ENCODE data around the gene AJM1.

Gene AJM1

DNA sequence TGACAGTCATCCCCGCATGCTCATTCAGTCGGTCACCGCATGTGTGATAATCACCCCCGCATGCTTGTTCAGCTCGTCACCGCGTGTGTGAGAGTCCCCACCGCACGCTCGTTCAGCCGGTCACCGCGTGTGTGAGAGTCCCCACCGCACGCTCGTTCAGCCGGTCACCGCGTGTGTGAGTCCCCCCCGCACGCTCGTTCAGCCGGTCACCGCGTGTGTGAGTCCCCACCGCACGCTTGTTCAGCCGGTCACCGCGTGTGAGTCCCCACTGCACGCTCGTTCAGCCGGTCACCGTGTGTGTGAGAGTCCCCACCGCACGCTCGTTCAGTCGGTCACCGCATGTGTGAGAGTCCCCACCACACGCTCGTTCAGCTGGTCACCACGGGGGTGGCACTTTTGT is 47.6 kb downstream of the AJM1 start:
- H3K4me3 ChIP-seq (ENCODE audit: low read depth, low read length), result no peak overlapping the region
- TF ChIP-seq, protein P1, sequence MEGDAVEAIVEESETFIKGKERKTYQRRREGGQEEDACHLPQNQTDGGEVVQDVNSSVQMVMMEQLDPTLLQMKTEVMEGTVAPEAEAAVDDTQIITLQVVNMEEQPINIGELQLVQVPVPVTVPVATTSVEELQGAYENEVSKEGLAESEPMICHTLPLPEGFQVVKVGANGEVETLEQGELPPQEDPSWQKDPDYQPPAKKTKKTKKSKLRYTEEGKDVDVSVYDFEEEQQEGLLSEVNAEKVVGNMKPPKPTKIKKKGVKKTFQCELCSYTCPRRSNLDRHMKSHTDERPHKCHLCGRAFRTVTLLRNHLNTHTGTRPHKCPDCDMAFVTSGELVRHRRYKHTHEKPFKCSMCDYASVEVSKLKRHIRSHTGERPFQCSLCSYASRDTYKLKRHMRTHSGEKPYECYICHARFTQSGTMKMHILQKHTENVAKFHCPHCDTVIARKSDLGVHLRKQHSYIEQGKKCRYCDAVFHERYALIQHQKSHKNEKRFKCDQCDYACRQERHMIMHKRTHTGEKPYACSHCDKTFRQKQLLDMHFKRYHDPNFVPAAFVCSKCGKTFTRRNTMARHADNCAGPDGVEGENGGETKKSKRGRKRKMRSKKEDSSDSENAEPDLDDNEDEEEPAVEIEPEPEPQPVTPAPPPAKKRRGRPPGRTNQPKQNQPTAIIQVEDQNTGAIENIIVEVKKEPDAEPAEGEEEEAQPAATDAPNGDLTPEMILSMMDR (IDR thresholded peaks at IDR 0.05; ENCODE audit: low read depth, low read length), result no peak
- no peak for DNase-seq (ENCODE audit: low read depth, low spot score)
- in situ Hi-C loops (cut with HindIII; ENCODE audit: low sequenced_read_pairs), result no loop called here

DNA sequence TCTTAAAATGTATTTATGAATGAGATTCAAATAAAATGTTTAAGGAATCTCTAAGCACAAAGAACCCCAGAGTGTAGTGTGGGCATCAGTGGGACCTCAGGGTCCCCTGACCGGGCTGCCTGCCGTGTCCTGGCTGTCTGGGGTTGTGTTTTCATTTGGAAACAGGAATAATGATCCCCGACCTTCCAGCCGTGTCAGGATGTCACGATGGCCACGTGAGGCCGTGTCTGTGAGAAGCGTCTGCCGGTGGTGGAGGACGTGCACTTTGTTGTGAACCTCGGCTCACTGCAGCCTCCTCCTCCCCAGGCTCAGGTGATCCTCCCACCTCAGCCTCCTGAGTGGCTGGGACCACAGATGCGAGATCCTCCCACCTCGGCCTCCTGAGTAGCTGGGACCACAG is 48.4 kb downstream of the AJM1 start:
- in situ Hi-C loops (cut with HindIII; ENCODE audit: low sequenced_read_pairs), result no loop called here
- no peak for DNase-seq (ENCODE audit: low read depth, low spot score)
- no peak overlapping the region for H3K4me3 ChIP-seq (ENCODE audit: low read depth, low read length)
- TF ChIP-seq, protein P1 (IDR thresholded peaks at IDR 0.05; ENCODE audit: low read depth, low read length), result no peak
